HUES64 (cell line): Measurements from ENCODE around the gene MYL2.

Source experiments
- H3K27ac ChIP-seq: 2 replicates; pipeline ENCODE4 v1.7.0; 2013; ENCODE audit warnings: low read depth, low read length, inconsistent platforms
- H3K27me3 ChIP-seq: 2 replicates; pipeline ENCODE4 v1.6.1; 2013; ENCODE audit warnings: mild to moderate bottlenecking, low read length; ENCODE audit not compliant: insufficient read depth
- H3K36me3 ChIP-seq: 2 replicates; pipeline ENCODE4 v1.6.1; 2013; ENCODE audit warnings: mild to moderate bottlenecking, low read length; ENCODE audit not compliant: insufficient read depth
- H3K4me1 ChIP-seq: 2 replicates; pipeline ENCODE4 v1.6.1; 2013; ENCODE audit warnings: mild to moderate bottlenecking, low read length, moderate library complexity; ENCODE audit not compliant: insufficient read depth
- H3K4me3 ChIP-seq: 2 replicates; pipeline ENCODE4 v1.5.1; 2013; ENCODE audit warnings: mild to moderate bottlenecking, low read length, moderate library complexity
- H3K9ac ChIP-seq: 2 replicates; pipeline ENCODE4 v1.6.1; 2013; ENCODE audit warnings: mild to moderate bottlenecking, low read depth, low read length
- H3K9me3 ChIP-seq: 2 replicates; pipeline ENCODE4 v1.6.1; 2013; ENCODE audit warnings: low read depth, low read length; ENCODE audit not compliant: insufficient read depth
- WGBS: fragments of 150-250, 120-280 bp; methylation state at CpG from one replicate; pipeline ENCODE4 v1.1.7; 2013; ENCODE audit warnings: missing lambda C conversion rate; 5-methylcytosine and 5-hydroxymethylcytosine counted together

Gene MYL2

DNA sequence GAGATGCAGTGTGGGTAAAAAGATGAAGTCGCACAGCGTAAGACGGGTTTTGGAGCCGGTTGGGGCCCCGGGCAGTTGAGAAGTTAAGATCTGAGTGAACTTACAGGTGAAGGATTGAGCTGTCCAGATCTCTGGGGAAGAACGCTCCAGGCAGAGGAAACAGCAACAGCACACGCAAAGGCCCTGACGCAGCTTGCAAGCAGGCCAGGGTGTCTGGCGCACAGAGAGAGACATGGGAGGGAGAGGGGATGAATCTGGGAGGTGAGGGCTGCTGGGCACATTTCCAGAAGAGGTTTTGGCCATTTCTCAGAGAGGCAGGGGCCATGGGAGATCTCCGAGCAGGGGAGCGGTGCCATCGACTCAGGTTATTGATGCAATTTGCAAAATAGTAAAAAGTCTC lies 31.0 kb downstream of the MYL2 start:
- Histone ChIP-seq H3K27me3 (no peaks in the 10 kb centered on the region), H3K4me1 (0 out of 2 replicates have a peak, but pooled peaks cover 3% of the 10 kb centered on the region), H3K36me3 (no peaks in the 10 kb centered on the region), H3K9me3 (no peaks in the 10 kb centered on the region), H3K4me3 (no peak overlapping the region), H3K27ac (no peak overlapping the region), H3K9ac (no peak overlapping the region)
- WGBS: 94% methylated on average over 12 of the region's 12 CpGs

GRCh38 chr12:110888256-110888991 lies 32.0 kb downstream of the MYL2 start:
- Histone ChIP-seq H3K9me3 (no peaks in the 10 kb centered on the region), H3K4me3 (no peak overlapping the region), H3K9ac (no peak overlapping the region), H3K27ac (no peak overlapping the region), H3K4me1 (0 out of 2 replicates have a peak, but pooled peaks cover 3% of the 10 kb centered on the region), H3K36me3 (no peaks in the 10 kb centered on the region), H3K27me3 (no peaks in the 10 kb centered on the region)
- WGBS: 52% methylated on average over 5 of the region's 5 CpGs

DNA sequence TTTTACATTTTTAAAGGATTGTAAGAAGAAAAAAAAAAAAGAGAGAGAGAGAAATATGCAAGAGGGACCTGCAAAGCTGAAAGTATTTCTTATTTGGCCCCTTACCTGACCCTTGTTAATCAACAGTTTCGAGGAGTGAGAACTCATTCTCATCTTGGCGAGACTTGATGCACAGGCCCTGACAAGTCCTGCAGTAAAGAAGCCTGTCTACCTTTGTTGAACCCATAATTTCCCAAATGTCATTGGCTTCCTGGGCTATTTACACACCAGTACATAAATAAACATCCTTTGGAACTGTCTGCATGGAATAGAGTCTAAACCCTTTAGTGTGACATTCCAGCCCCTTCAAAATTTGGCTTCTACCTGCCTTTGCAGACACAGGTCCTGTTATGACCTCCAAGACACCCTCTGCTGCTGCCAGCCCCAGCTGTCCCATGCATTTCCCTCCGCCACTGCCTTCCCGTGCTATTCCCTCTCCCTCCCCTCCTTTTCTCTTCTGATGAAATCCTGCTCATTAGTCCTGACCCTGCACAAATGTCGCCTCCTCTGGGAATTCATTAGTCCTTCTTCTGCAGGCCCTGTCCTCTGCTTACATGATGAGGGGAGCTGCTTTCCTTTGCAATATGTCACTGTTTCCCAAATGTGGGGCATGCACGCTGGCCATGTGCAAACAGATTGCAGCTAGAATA lies 35.1 kb downstream of the MYL2 start:
- Histone ChIP-seq H3K27ac (no peak overlapping the region), H3K9me3 (no peaks in the 10 kb centered on the region), H3K36me3 (no peaks in the 10 kb centered on the region), H3K9ac (no peak overlapping the region), H3K4me3 (no peak overlapping the region), H3K27me3 (no peaks in the 10 kb centered on the region), H3K4me1 (no peaks in the 10 kb centered on the region)
- 76% methylated on average over 6 of the region's 6 CpGs for WGBS

DNA sequence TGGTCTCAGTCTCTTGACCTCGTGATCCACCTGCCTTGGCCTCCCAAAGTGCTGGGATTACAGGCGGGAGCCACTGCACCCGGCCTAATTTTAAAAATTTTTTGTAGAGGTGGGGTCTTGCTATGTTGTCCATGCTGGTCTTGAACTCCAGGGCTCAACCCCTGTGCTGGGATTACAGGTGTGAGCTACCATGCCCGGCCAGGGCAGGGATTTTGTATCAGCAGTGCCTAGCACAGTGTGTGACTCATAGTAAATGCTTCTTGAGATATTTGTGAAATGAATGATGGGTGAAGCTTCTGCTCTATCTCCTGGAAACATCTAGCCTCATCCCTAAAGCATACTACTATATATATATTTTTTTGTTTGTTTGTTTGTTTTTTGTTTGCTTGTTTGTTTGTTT lies 37.1 kb downstream of the MYL2 start:
- WGBS: 91% methylated on average over 4 of the region's 4 CpGs
- H3K4me3 ChIP-seq: no peak overlapping the region

GRCh38 chr12:110880651-110881050 lies 39.7 kb downstream of the MYL2 start:
- Histone ChIP-seq H3K36me3 (no peaks in the 10 kb centered on the region), H3K9ac (no peak overlapping the region), H3K4me3 (no peak overlapping the region), H3K9me3 (no peaks in the 10 kb centered on the region), H3K27ac (no peak overlapping the region), H3K4me1 (no peaks in the 10 kb centered on the region), H3K27me3 (no peaks in the 10 kb centered on the region)
- WGBS: 78% methylated on average over 2 of the region's 2 CpGs

More for the DNA sequence above, 37.1 kb downstream of the MYL2 start:
- Histone ChIP-seq H3K27me3 (no peaks in the 10 kb centered on the region), H3K4me1 (no peaks in the 10 kb centered on the region), H3K9me3 (no peaks in the 10 kb centered on the region), H3K36me3 (no peaks in the 10 kb centered on the region), H3K27ac (no peak overlapping the region), H3K9ac (no peak overlapping the region)

DNA sequence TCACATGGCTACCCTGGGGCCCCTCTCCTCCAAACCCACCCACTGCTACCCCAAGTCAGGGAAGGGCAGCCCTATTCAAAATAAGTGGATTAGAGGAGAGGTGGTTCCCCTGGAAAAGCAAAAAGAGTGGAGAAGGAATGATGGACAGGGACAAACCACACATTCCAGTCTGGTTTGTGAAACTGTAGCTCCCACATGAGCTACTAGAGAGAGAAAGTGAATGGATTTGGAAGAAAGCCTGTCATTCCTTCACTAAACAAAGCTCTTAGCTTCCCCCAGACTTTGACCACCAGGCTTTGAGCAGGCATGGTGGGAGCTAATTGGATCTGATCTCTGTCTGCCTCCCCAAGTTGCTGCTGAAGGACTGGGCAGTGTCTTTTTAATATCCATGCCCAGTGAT lies 45.6 kb downstream of the MYL2 start:
- H3K27ac ChIP-seq: no peak overlapping the region
- H3K36me3 ChIP-seq: no peaks in the 10 kb centered on the region
- no peaks in the 10 kb centered on the region for H3K4me1 ChIP-seq
- no peak overlapping the region for H3K4me3 ChIP-seq
- H3K27me3 ChIP-seq: no peaks in the 10 kb centered on the region
- no peaks in the 10 kb centered on the region for H3K9me3 ChIP-seq
- H3K9ac ChIP-seq: no peak overlapping the region

GRCh38 chr12:110874351-110874750 lies 46.0 kb downstream of the MYL2 start:
- WGBS: 86% methylated on average over 2 of the region's 2 CpGs
- no peak overlapping the region for H3K9ac ChIP-seq

DNA sequence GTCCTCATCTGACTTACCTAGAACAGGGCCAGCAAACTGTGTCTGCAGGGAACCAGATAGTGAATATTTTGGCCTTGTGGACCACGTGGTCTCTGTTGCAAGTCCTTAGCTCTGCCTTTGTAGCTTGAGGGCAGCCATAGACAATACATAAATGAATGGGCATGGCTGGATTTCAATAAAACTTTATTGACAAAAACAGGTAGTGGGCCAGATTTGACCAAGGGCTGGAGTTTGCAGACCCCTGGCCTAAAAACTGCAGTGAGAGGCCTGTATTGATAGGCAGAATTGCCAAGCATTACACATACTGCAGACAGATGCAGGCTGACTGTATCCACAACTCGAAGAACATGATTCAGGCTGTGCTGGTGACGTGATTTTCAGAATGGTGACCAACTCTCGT lies 48.3 kb downstream of the MYL2 start:
- WGBS: 82% methylated on average over 4 of the region's 4 CpGs
- no peaks in the 10 kb centered on the region for H3K27me3 ChIP-seq
- H3K27ac ChIP-seq: no peak overlapping the region
- H3K9ac ChIP-seq: no peak overlapping the region
- H3K4me1 ChIP-seq: no peaks in the 10 kb centered on the region
- no peak overlapping the region for H3K4me3 ChIP-seq
- H3K9me3 ChIP-seq: peaks cover 6% of the 10 kb centered on the region; the same call in 1 of the 2 replicates
- no peaks in the 10 kb centered on the region for H3K36me3 ChIP-seq

More at GRCh38 chr12:110874351-110874750, 46.0 kb downstream of the MYL2 start:
- Histone ChIP-seq H3K27me3 (no peaks in the 10 kb centered on the region), H3K4me1 (no peaks in the 10 kb centered on the region), H3K4me3 (no peak overlapping the region), H3K36me3 (no peaks in the 10 kb centered on the region), H3K9me3 (peaks cover 1% of the 10 kb centered on the region; the same call in 1 of the 2 replicates), H3K27ac (no peak overlapping the region)

DNA sequence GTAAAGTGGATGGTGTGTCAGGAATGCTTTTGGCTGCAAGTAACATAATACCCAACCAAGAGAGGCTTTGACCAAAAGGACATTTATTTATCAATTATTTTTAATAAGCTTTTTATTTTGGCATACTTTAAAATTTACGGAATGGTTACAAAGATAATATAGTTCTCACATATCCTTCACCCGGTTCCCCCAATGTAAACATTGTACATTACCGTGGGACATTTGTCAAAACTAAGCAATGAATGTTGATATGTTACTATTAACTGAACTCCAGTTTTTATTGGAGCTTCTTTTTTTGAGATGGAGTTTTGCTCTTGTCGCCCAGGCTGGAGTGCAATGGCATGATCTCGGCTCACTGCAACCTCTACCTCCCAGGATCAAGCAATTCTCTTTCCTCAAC lies 50.6 kb downstream of the MYL2 start:
- H3K9ac ChIP-seq: no peak overlapping the region
- H3K27me3 ChIP-seq: no peaks in the 10 kb centered on the region
- no peak overlapping the region for H3K27ac ChIP-seq
- WGBS: 96% methylated on average over 4 of the region's 5 CpGs
- H3K4me1 ChIP-seq: no peaks in the 10 kb centered on the region
- H3K9me3 ChIP-seq: peaks cover 6% of the 10 kb centered on the region; the same call in 1 of the 2 replicates
- no peak overlapping the region for H3K4me3 ChIP-seq
- H3K36me3 ChIP-seq: no peaks in the 10 kb centered on the region

DNA sequence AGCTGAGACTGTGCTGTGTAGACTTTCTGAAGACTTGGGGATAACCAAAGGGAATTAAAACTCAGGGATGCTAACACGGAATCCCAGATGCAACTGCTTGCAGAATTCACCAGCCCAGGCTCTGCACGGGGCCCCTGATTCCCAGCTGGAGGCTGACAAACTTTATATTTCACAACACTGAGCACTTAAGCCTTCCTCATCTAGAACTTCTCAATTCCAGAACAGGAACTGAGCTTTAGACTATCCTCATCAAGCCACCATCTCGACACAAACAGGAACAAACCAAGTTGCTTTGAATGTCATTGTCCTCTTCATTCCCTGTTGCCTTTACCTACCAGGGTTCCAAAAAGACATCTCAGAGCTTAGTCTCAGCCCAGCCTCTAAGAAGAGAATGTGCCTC lies 51.4 kb downstream of the MYL2 start:
- no peak overlapping the region for H3K27ac ChIP-seq
- H3K27me3 ChIP-seq: no peaks in the 10 kb centered on the region
- 87% methylated on average over 3 of the region's 3 CpGs for WGBS
- no peaks in the 10 kb centered on the region for H3K4me1 ChIP-seq
- H3K9me3 ChIP-seq: peaks cover 6% of the 10 kb centered on the region; the same call in 1 of the 2 replicates
- H3K4me3 ChIP-seq: no peak overlapping the region
- H3K9ac ChIP-seq: no peak overlapping the region
- no peaks in the 10 kb centered on the region for H3K36me3 ChIP-seq

DNA sequence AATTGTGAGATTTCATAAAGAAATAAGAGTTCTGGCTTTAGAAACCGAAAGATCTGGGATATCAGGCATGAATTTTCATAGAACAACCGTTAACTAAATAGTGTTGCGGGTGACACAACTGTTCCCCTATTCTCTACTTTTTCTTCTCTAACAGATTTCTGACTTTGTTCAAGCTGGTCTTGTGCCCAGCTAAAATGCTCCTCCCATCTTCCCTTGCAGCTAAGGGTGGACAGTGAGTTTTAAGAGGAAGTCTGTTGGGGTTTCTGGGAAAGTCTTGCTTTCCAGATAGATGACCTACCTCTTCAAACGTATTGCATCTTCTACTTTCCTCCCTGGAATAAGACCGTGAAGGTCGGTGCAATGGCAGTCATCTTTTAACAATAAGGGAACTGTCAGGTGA lies 54.9 kb downstream of the MYL2 start:
- WGBS: 93% methylated on average over 6 of the region's 6 CpGs
- Histone ChIP-seq H3K4me1 (peaks cover 5% of the 10 kb centered on the region; the same call in 1 of the 2 replicates), H3K9me3 (peaks cover 6% of the 10 kb centered on the region; the same call in 1 of the 2 replicates), H3K27ac (no peak overlapping the region), H3K36me3 (no peaks in the 10 kb centered on the region), H3K4me3 (no peak overlapping the region), H3K27me3 (no peaks in the 10 kb centered on the region), H3K9ac (no peak overlapping the region)
